ENCODE data around the gene GGT5. TPM values are rescaled to one million over a fixed set of nuclear protein-coding genes. Genes with fewer than 3 reads are reported as not detected.

GGT5 gene
- total RNA-seq, 1 experiment from 2014 or later = 0.13 TPM

Other genes with a start within 250 kb of the GGT5 start
- gene GSTT4, start 239.6 kb downstream of the GGT5 start, total RNA-seq (2014; rRNA removed; shearing (Covaris generic)) = not detected in 2 replicates
- gene CABIN1, start 233.8 kb downstream of the GGT5 start, total RNA-seq (2014; rRNA removed; shearing (Covaris generic)) = 28.4 and 29.1 TPM in 2 replicates
- 0.03 and 0.05 TPM in 2 replicates for gene SUSD2, start 63.6 kb downstream of the GGT5 start, total RNA-seq (2014; rRNA removed; shearing (Covaris generic))
- 37.8 and 38.0 TPM in 2 replicates for gene SPECC1L, start 25.7 kb upstream of the GGT5 start, total RNA-seq (2014; rRNA removed; shearing (Covaris generic))
- gene ADORA2A, start 182.5 kb upstream of the GGT5 start, total RNA-seq (2014; rRNA removed; shearing (Covaris generic)) = 1.2 and 2.5 TPM in 2 replicates

All from SK-MEL-5 (cell line).